GM12801 (cell line): ENCODE data around the gene ACOT12.

Experiments used
- CTCF ChIP-seq: IDR thresholded peaks from one replicate; pipeline ENCODE4 v1.5.1; 2011; ENCODE audit warnings: control low read depth; ENCODE audit not compliant: insufficient read length; ENCODE audit errors: extremely low read depth

ACOT12 gene

GRCh38 chr5:81370912-81371311, 23.0 kb downstream of the ACOT12 start:
- no peak for TF ChIP-seq CTCF

- no peak for TF ChIP-seq CTCF
Observed at GRCh38 chr5:81365541-81365940, 28.4 kb downstream of the ACOT12 start.

DNA sequence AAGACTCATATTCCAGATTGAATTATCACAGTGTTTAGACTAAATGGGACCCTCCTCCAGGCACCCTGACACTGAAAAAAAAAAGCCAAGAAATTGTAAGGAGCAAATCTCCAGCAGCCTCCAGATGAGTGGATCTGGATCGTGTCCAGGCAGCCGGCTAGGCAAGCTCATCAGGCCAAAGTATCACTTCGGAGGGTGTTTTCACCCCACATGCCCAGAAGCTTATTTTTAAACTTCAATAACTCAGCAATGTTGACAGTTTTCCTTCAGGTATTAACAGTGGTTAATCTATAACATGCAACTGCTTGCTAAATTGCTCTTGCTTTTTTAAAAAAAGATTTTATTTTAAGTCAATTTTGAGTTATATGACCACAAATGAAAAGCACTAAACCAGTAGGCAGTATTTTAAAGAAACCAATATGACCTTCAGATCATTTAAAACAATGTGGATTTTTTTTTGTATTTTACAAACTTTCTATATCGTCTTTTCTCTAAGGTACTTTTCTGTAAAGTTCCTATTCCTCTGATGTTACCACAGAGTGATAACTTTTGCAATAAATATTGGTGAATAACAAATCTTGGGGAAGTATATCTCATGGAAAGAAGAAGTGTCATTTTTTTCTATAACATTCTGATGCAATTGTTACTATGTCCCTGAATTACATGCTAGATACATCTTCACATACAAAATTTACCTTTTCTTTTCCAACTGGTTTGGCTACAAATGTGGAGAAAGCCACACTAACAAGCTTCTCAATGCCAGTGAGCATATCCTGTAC, 30.7 kb downstream of the ACOT12 start:
- no peak for TF ChIP-seq CTCF

DNA sequence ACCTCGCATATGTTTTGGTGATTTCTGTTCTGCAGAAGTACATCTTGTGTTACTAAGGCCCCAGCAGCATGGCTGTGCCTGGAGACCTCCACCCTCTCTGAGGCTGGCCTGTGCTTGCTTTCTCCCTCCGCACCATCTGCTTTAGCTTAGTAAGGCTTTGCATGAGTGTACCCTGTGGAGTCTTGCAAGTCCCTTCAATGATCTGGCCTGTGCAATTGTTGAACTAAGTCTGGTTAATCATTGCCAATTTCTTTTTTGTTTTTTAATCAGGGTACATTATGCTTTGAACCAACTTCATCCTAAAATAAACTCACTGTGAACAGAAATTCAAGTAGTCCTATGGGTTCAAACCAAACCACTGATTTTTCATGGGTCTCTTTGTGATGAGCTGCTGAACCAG, 32.3 kb downstream of the ACOT12 start:
- no peak for TF ChIP-seq CTCF

GRCh38 chr5:81360640-81361039, 33.3 kb downstream of the ACOT12 start:
- no peak for TF ChIP-seq CTCF

DNA sequence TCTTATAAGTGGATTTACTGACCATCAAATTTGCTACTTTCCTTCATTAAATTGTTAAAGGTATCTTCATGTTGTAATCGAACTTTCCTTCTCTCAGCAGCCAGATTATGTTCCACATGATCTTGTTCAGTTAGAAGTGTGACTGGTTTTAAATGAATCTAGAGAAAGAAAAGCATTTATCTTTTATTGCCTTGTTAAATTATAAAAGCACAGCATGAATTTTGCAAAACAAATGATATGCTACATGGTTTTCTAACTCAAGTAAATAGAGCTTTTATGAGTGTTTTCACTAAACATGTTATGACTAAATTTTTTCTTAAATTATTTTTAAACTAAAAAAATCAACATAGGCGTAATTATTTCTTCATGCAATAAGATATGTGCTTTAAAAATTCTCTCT, 34.1 kb downstream of the ACOT12 start:
- TF ChIP-seq CTCF, result no peak

GRCh38 chr5:81359108-81359507, 34.8 kb downstream of the ACOT12 start:
- TF ChIP-seq CTCF, result no peak
